NCI-H187 (cell line): Measurements from ENCODE around the gene WWOX.

Source experiments
- DNase-seq, 2 experiments: peaks; one replicate each; lab custom pipeline; 2025; lab: John Stamatoyannopoulos, UW

Gene WWOX

DNA sequence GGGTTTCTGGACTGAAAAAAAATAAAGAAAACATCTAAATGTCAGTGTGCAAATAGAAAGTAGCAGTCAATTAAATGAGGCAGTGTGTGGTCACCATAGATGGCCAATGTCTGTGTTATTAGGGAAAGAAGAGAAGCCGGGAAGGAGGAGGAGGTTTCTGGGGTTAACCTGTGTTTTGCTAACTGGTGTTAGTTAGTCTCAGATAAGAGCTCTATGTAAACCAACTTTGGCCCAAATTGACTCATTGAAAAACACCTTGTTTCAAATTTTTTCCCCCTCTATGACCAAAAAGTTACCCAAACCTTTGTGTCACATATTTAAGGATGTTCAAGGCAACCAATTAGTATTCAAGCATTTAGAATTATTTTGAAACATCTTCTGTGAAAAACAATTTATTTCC, 970.2 kb downstream of the WWOX start:
- DNase-seq = no peak

GRCh38 chr16:79071424-79071823, 972.0 kb downstream of the WWOX start:
- no peak for DNase-seq

GRCh38 chr16:79072517-79072916, 973.1 kb downstream of the WWOX start:
- DNase-seq = no peak

DNA sequence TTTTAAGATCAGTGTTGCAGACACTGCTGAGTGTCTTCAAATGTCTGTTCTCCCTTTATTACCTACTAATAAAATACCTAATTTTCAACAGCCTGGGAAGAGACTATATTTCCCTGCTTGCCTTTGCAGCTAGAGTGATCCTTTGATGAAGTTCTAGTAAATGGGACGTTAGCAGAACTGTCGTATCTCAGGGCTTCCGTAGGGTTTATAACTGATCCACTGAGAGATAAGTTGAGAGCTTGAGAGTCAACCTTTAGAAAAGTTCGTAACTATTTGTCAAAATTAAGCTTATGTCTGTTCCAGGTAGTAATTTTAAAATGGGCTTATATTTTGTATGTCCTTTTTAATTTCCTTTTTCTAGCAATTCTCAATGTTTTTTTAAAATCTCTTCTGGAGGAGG, 974.1 kb downstream of the WWOX start:
- DNase-seq = no peak

- no peak for DNase-seq
Observed at GRCh38 chr16:79074541-79074940, 975.1 kb downstream of the WWOX start.

DNA sequence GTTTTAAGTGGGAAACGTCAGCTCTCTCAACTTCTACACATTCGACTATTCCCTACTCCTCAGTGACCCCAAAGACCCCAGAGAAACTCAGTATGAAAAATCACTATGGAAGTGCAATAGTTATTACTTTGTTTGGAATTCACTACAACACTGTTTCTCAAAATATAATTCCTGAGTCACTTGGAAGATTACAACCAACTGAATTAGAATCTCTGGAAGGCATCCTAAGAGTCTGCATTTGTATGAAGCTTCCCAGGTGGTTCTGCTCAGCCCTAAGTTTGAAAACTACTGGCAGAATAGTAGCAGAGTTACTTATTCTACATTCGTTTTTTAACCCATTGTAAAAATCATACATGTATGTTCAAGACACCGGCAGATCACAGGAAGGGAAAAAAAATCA, 975.5 kb downstream of the WWOX start:
- no peak for DNase-seq

GRCh38 chr16:79076047-79076767, 976.8 kb downstream of the WWOX start:
- no peak for DNase-seq

DNA sequence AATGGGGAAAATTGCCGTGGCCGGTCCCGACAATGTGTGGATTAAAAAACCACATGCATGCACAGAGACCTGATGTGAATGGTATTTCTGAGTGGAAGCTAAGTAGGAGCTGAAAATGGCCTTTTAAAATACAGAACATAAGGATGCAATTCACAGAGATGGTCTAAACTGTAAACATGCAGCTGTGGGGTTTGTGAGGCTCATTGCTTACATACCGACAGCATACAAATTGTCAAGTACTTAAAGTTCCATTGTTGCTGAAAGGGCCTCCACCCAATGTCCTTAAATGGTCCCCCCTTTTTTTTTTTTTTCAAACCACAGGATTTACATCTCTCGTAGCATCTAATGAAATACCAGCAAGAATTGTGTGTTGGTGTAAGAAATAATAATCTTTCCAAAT, 977.9 kb downstream of the WWOX start:
- DNase-seq = no peak

GRCh38 chr16:79079656-79080420, 980.4 kb downstream of the WWOX start:
- DNase-seq = no peak

DNA sequence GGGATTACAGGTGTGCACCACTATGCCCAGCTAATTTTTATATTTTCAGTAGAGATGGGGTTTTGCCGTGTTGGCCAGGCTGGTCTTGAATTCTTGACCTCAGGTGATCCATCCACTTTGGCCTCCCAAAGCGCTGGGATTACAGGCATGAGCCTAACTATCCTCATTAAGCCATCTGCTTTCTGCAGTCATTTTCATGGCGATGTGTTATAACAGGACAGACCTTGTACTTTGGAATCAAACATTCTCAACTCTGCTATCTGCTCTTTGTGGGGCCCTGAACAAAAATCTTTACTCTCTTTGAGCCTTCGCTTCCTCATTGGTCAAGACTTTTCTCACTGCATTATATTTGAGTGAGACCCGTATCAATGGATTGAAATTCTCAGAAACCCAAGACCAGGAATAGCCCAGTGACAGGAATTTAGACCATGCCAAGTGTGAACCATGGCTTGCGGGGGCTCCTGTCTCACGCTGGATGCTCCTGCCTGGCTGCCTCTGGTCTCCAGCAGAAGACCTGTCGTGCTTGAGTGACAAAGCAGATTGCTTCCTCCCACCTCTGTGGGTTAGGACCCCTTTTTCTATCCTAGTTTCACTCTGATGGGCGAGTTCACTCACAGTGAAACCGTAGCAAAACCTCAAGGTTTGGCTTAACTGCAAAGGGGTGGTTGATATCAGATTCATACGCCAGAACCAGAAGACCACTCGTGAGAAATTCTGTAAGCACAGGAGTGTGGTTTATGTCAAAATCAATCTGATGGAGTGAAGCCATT, 982.0 kb downstream of the WWOX start:
- no peak for DNase-seq

DNA sequence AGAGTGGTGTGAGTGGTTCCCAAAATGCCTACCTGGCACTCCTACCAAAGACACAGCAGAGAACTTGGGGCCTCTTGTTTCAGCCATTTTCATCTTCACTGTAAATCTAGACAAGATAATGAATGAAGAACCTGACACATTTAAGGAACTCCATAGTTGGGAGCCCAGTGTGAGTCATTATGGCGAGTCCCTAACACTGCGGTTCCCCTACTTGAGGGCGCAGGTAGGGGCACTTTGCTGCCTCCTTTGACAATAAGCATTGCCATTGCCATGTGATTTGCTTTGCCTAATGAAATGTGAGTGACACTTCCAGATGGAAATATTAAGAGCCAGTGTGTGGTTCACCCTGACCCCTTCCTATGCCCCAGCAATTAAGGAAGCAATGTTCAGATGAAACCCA, 983.5 kb downstream of the WWOX start:
- no peak for DNase-seq

DNA sequence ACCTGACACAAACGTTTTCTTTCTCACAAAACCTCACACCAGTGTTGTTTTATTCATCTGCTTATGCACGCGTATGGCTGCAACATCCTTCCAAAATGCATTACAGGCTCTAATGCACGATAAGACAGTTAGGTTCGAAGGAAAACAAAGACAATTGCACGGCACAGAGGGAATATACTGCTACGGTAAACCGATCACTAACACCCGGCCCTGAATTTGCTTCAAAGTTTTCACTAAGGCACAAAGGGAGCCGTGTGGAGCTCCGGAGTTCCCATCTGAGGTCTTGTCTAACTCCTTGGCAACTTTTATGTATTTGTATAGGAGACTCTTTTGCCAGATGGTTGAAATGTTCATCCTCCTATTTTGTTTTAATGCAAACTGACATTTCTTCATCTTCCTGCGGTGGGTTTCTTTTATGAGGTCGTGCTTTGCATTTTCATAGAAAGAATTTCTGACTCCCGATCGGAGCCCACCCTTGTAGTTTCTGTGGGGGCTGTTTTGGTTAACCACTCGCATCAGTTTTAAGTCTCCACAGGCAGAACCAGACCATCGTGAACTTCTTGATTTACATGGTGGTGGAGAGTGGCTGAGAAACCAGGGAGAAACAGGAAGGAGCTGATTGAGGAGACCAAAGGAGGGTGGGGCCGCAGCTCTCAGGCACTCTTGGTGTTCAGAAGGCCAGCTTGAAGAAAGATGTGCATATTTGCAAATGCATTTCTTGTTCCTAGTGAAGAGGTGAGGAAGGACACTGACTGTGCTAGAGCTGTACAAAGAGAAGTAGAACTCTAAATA, 984.2 kb downstream of the WWOX start:
- DNase-seq = no peak

GRCh38 chr16:79088971-79089370, 989.5 kb downstream of the WWOX start:
- no peak for DNase-seq

DNA sequence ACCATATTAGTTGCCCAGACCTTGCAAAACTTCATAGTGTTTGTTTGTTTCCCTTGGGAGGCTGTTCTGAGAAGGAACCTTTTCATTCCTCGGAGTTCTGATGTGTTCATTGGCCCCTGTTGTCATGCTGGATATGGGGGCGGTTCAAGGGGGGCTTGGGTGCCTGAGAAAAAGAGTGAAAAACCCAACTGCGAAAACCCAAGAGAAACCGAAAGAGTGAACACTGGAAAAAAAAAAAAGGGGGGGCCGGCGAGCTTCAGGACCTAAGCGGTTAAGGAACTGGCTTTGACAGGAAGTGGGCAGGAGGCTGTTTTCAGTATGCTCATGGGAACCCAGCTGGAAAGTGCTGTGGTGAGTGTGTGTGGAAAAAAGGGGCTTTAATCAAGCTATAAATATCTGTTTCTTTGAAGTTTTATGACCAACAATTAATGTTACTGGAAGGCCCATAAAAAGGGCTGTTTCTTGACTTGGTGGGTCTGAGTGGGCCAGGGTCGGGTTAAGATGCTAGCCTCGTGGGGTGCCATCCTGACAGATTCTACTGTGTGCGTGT, 990.4 kb downstream of the WWOX start:
- no peak for DNase-seq

- no peak for DNase-seq
Observed at GRCh38 chr16:79090966-79091365, 991.5 kb downstream of the WWOX start.

DNA sequence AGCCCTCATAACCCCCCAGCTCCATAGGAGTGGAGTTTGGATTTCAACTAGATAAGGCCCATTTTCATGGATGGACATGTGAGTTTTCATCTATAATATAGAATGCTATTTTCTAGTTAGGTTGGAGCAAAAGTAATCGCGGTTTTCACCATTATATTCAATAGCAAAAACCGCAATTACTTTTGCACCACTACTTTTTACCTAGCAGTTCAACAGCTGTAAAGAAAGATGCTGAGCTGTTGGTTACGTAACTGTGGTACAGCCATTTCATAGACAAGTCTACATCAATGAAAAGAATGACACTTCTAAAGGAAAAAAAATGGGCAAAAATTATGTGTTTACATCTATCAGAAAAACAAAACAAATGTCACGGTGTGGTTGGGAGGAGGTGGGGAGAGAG, 993.4 kb downstream of the WWOX start:
- DNase-seq = no peak

DNA sequence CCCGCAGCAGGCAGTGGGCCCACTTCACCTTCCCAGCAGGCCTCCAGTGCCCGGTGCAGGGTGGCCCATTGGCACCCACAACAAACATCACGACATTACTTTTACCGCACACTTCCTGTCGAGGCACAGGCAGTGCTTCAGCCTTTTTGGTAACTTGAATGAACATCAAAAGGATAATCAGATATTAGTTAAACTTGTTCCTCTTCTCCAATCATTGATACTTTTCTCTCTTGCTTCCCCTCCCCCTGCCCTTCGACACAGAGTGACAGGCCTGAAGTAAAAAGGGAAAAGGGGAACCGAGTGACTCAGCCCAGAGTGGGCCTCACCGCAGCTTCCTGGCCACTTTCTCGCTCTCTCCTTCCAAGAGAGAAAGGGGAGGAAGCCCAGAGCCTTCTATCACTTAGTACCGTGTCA, 994.1 kb downstream of the WWOX start:
- no peak for DNase-seq

DNA sequence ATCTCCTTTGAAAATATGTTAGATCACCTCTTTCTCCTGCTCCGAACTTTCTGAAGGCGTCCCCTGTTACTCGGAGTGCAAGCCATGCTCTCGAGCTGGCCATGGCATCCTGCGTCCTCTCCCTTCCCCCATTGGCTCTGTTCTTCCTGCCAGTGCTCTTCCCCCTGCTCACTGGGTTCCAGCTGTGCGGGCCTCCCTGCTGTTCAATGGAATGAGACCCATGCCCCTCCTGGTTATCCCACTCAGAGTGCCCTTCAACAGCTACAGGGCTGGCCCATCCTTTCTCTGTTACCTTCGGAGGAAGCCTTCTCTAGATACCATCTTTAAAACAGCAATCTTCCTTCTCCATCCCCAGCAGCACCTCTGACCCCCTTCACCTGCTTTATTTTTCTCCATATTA, 996.8 kb downstream of the WWOX start:
- no peak for DNase-seq

GRCh38 chr16:79097166-79097565, 997.7 kb downstream of the WWOX start:
- DNase-seq = no peak

- DNase-seq = no peak
Observed at GRCh38 chr16:79097771-79098170, 998.3 kb downstream of the WWOX start.

GRCh38 chr16:79098907-79099306, 999.5 kb downstream of the WWOX start:
- DNase-seq = no peak

GRCh38 chr16:79099716-79100115, 1000.3 kb downstream of the WWOX start:
- DNase-seq = no peak
